Esophagus muscularis mucosa (tissue), 4 donors: ENCODE data around the gene CCNI2.

Source experiments
- EP300 ChIP-seq: sonication (generic); formaldehyde crosslinking; IDR thresholded peaks from one replicate; pipeline ENCODE4 v1.6.1; 2017; ENCODE audit warnings: antibody characterized with exemption
- POLR2A ChIP-seq: fragments of 450-650 bp; IDR thresholded peaks from one replicate; pipeline ENCODE4 v1.6.1; 2017; ENCODE audit warnings: antibody characterized with exemption, moderate library complexity, mild to moderate bottlenecking, low read depth
- POLR2AphosphoS5 ChIP-seq, 2 donors: sonication (generic); formaldehyde crosslinking; IDR thresholded peaks; one replicate each; pipeline ENCODE4 v1.6.1; 2017; ENCODE audit warnings: antibody characterized with exemption in 2 of 2
- TF ChIP-seq, protein P1 (sequence below), 3 experiments: fragments of 200-600 bp in 2 of 3; fragments of 450-650 bp in 1 of 3; sonication (generic) in 2 of 3; IDR thresholded peaks; one replicate each; pipeline ENCODE4 v1.5.1; 2017 to 2019; ENCODE audit warnings: antibody characterized with exemption in 3 of 3, mild to moderate bottlenecking in 2 of 3, moderate library complexity in 1 of 3

DNA sequence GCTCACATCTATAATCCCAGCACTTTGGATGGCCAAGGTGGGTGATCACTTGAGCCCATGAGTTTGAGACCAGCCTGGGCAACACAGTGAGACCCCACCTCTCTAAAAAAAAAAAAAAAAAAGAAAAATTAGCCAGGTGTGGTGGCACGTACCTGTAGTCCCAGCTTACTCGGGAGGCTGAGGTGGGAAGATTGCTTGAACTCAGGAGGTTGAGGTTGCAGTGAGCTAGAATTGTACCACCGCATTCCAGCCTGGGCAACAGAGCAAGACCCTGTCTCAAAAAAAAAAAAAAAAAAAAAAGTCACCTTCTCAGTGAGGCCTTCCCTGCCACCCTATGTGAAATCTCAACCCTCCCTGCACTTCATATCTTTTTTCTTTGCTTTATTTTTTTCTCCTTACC lies 43.8 kb downstream of the CCNI2 start:
- TF ChIP-seq, protein P1, sequence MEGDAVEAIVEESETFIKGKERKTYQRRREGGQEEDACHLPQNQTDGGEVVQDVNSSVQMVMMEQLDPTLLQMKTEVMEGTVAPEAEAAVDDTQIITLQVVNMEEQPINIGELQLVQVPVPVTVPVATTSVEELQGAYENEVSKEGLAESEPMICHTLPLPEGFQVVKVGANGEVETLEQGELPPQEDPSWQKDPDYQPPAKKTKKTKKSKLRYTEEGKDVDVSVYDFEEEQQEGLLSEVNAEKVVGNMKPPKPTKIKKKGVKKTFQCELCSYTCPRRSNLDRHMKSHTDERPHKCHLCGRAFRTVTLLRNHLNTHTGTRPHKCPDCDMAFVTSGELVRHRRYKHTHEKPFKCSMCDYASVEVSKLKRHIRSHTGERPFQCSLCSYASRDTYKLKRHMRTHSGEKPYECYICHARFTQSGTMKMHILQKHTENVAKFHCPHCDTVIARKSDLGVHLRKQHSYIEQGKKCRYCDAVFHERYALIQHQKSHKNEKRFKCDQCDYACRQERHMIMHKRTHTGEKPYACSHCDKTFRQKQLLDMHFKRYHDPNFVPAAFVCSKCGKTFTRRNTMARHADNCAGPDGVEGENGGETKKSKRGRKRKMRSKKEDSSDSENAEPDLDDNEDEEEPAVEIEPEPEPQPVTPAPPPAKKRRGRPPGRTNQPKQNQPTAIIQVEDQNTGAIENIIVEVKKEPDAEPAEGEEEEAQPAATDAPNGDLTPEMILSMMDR (IDR thresholded peaks at IDR 0.05) = no peak
- TF ChIP-seq POLR2A (no peak), POLR2AphosphoS5 (IDR thresholded peaks at IDR 0.05) (no peak), EP300 (no peak)
